Heart left ventricle (tissue), 16 donors: Measurements from ENCODE around the gene ADAM19. TPM values are rescaled to one million over a fixed set of nuclear protein-coding genes. Genes with fewer than 3 reads are reported as not detected.
A peak's percentile ranks its signal among the peaks of the same experiment; 100 is the strongest.

ENCODE experiments used
- ATAC-seq, 4 donors: fragments of 200-7000 bp; cut with Tn5 transposase; one replicate each; pipeline ENCODE4 v1.9.1; 2020 to 2022; ENCODE audit warnings: moderate library complexity in 4 of 4, mild to moderate bottlenecking in 3 of 4, moderate number of reproducible peaks in 1 of 4
- DNase-seq, 5 donors: peaks; one replicate each; pipeline ENCODE4 v3.0.0-alpha.2; 2020
- H3K27ac ChIP-seq, 12 donors: fragments of 200-600 bp; sonication (generic) in 4 of 12; one replicate each; pipeline versions ENCODE4 v1.5.0 to v1.8.0; 2016 to 2022; ENCODE audit warnings: mild to moderate bottlenecking in 2 of 12
- H3K27me3 ChIP-seq, 9 donors: fragments of 200-600 bp; sonication (generic) in 2 of 9; one replicate each; pipeline versions ENCODE4 v1.5.1 to v1.8.0; 2016 to 2022; ENCODE audit warnings: mild to moderate bottlenecking in 3 of 9
- H3K36me3 ChIP-seq, 9 donors: fragments of 200-600 bp; sonication (generic) in 2 of 9; one replicate each; pipeline versions ENCODE4 v1.5.0 to v1.8.0; 2018 to 2022; ENCODE audit warnings: mild to moderate bottlenecking in 2 of 9
- H3K4me1 ChIP-seq, 12 donors: fragments of 200-600 bp; sonication (generic) in 4 of 12; one replicate each; pipeline versions ENCODE4 v1.5.0 to v1.8.0; 2016 to 2022; ENCODE audit warnings: mild to moderate bottlenecking in 3 of 12
- H3K4me3 ChIP-seq, 12 donors: fragments of 200-600 bp; sonication (generic) in 4 of 12; one replicate each; pipeline versions ENCODE4 v1.5.0 to v1.8.0; 2017 to 2022; ENCODE audit warnings: mild to moderate bottlenecking in 9 of 12, moderate library complexity in 4 of 12
- H3K9me3 ChIP-seq, 12 donors: fragments of 200-600 bp; sonication (generic) in 4 of 12; one replicate each; pipeline versions ENCODE4 v1.5.0 to v1.8.0; 2016 to 2022; ENCODE audit warnings: mild to moderate bottlenecking in 1 of 12
- CTCF ChIP-seq, 12 donors: fragments of 200-600 bp; sonication (generic) in 4 of 12; IDR thresholded peaks; one replicate each; pipeline versions ENCODE4 v1.5.0 to v1.8.0; 2018 to 2022; ENCODE audit warnings: antibody characterized with exemption in 12 of 12, mild to moderate bottlenecking in 5 of 12
- POLR2A ChIP-seq, 2 donors: fragments of 450-650 bp; IDR thresholded peaks; one replicate each; pipeline ENCODE4 v1.6.1; 2017; ENCODE audit warnings: antibody characterized with exemption in 2 of 2, mild to moderate bottlenecking in 2 of 2, moderate library complexity in 2 of 2
- WGBS, 4 donors: extraction: QIAGEN DNeasy Blood & Tissue Kit in 2 of 4; methylation state at CpG; one replicate each; pipeline versions ENCODE4 v1.1.5 to v1.1.7; 2013 to 2018; 5-methylcytosine and 5-hydroxymethylcytosine counted together
- intact Hi-C, 10 donors: fragments of 100-400 bp; cut with DNase I; formaldehyde crosslinking; loops; one replicate each; pipeline versions ENCODE4 v1.11.1 to v1.14.2; 2022
- polyA plus RNA-seq, 2 donors: library from polyadenylated mRNA; stranded (reverse); fragments of 200-250 nt; gene quantifications; one replicate each; pipeline ENCODE4 v1.2.3, GENCODE V29; 2013
- total RNA-seq, 9 donors: library from RNA; depleted of rRNA in 2 of 9; stranded (reverse); fragments of >200 nt in 2 of 9; fragmentation: NEBNext Ultra II Directional in 3 of 9; extraction: Animal tissue kit (Norgen Biotek cat#: 25700) in 3 of 9; gene quantifications; one replicate each; pipeline versions ENCODE4 v1.1.0 to v1.2.4, GENCODE V29; 2016 to 2023
- donor health status: ischemic (EF 13 %, LVEDD 7.1; RV severe dilation, severe dysfunction).
- donor health status: healthy with polysubstance abuse.
- donor health status: DM: no; HTN: yes; CAD: no.
- donor health status: DM: no; HTN: no; CAD: no.
- donor health status: ischemic (EF 25% LVEDD 6.9; RV normal size, moderate dysfunction).
- donor health status: ischemic (EF 25% LVEDD 5.7; RV mildly dilated, moderate dysfunction).
- donor health status: healthy.
- donor health status: DM: yes; HTN: yes; CAD: no.
- donor health status: ischemic (EF 35%, LVEDD 5.7; RV mildly dilated, moderate dysfunction).
- donor health status: nonischemic (EF 11% LVEDD 7.7; RV severe dilation, severe dysfunction).
- donor health status: DM: yes; HTN: yes; CAD: no.
- donor health status: PGD.
- donor health status: ischemic (EF 29% LVEDD 5.4; RV normal size, mild dysfunction).
- donor health status: nonischemic (EF 23%, LVEDD 6.1; RV moderate dilation, normal function).

Gene ADAM19
- total and polyA plus RNA-seq, 11 donors, result 6.5 to 47.6 (median 19.0) TPM

- Histone ChIP-seq H3K9me3 (no peaks in the 10 kb centered on the region), H3K4me1 (peaks cover 0 to 5% (median 4%) of the 10 kb centered on the region in 12 donors), H3K36me3 (no peaks in the 10 kb centered on the region), H3K27ac (no peak overlapping the region), H3K27me3 (peaks cover 0 to 8% (median 4%) of the 10 kb centered on the region in 9 donors), H3K4me3 (no peak overlapping the region)
- ATAC-seq, result no peak
- WGBS, 4 donors, result 87 to 91% (median 89%) methylated on average over 7 of the region's 7 CpGs
- intact Hi-C loops, result no loop called here
- DNase-seq, result no peak
- no peak for TF ChIP-seq POLR2A (IDR thresholded peaks at IDR 0.05)
- TF ChIP-seq CTCF (IDR thresholded peaks at IDR 0.05), result no peak
Measured at GRCh38 chr5:157455057-157455456, 120.5 kb downstream of the ADAM19 start.

- no peak overlapping the region for H3K4me3 ChIP-seq
- peaks cover 0 to under 1% (median 0%) of the 10 kb centered on the region in 9 donors for H3K27me3 ChIP-seq
- peaks cover 0 to 6% (median 5%) of the 10 kb centered on the region in 12 donors for H3K4me1 ChIP-seq
- intact Hi-C loops, result no loop called here
- no peaks in the 10 kb centered on the region for H3K36me3 ChIP-seq
- ATAC-seq (no peak), DNase-seq (no peak)
- 87 to 94% (median 91%) methylated on average over 7 of the region's 7 CpGs for WGBS, 4 donors
- TF ChIP-seq CTCF (IDR thresholded peaks at IDR 0.05) (no peak), POLR2A (IDR thresholded peaks at IDR 0.05) (no peak)
- H3K27ac ChIP-seq, result no peak overlapping the region
- no peaks in the 10 kb centered on the region for H3K9me3 ChIP-seq
Measured at GRCh38 chr5:157454273-157454672, 121.3 kb downstream of the ADAM19 start.

- ATAC-seq, result no peak
- intact Hi-C loops, result no loop called here
- H3K27ac ChIP-seq, result no peak overlapping the region
- no peak for DNase-seq
- H3K4me3 ChIP-seq, result no peak overlapping the region
- H3K27me3 ChIP-seq, result no peaks in the 10 kb centered on the region
- WGBS, 4 donors, result 85 to 91% (median 87%) methylated on average over 3 of the region's 3 CpGs
- H3K36me3 ChIP-seq, result no peaks in the 10 kb centered on the region
- TF ChIP-seq POLR2A (IDR thresholded peaks at IDR 0.05) (no peak), CTCF (IDR thresholded peaks at IDR 0.05) (no peak)
- peaks cover 0 to 13% (median 10%) of the 10 kb centered on the region in 12 donors for H3K4me1 ChIP-seq
- no peaks in the 10 kb centered on the region for H3K9me3 ChIP-seq
Measured at GRCh38 chr5:157451806-157452205, 123.8 kb downstream of the ADAM19 start.

- peaks cover 0 to 13% (median 10%) of the 10 kb centered on the region in 12 donors for H3K4me1 ChIP-seq
- H3K4me3 ChIP-seq, result no peak overlapping the region
- ATAC-seq (no peak), DNase-seq (no peak)
- TF ChIP-seq CTCF (IDR thresholded peaks at IDR 0.05) (no peak), POLR2A (IDR thresholded peaks at IDR 0.05) (no peak)
- intact Hi-C loops, result no loop called here
- H3K36me3 ChIP-seq, result no peaks in the 10 kb centered on the region
- H3K9me3 ChIP-seq, result no peaks in the 10 kb centered on the region
- no peaks in the 10 kb centered on the region for H3K27me3 ChIP-seq
- 94 to 98% (median 96%) methylated on average over 3 of the region's 3 CpGs for WGBS, 4 donors
- H3K27ac ChIP-seq, result peak overlapping the region in 6 of 12 donors; percentile 7 to 70 (median 42)
Measured at GRCh38 chr5:157450024-157450423, 125.6 kb downstream of the ADAM19 start.
